ENCODE measurements around the gene SAA1.
A peak's percentile ranks its signal among the peaks of the same experiment; 100 is the strongest.
"Not testable (repeated sequence)": the region's sequence is repeated elsewhere in the genome, so short reads cannot be mapped to it uniquely, and the experiment has no call there.

SAA1 gene

GRCh38 chr11:18265949-18266348 is at the start of gene SAA1:
Gene SAA1, plus strand, starts transcription at chr11:18266264. Its CDS starts 624 bp downstream, at chr11:18266888.
- DNase-seq (ENCODE audit: low read depth in 2 of 2): no peak

- no peak for DNase-seq (ENCODE audit: low read depth in 2 of 2)
These were observed 44.7 kb upstream of the SAA1 start for GRCh38 chr11:18221274-18221876.

- no peak for DNase-seq (ENCODE audit: low read depth in 2 of 2)
These were observed 43.1 kb upstream of the SAA1 start for GRCh38 chr11:18222814-18223421.

- no peak for DNase-seq (ENCODE audit: low read depth in 2 of 2)
These were observed 42.3 kb upstream of the SAA1 start for GRCh38 chr11:18223591-18224387.

GRCh38 chr11:18225913-18226312 is 40.2 kb upstream of the SAA1 start:
- no peak for DNase-seq (ENCODE audit: low read depth in 2 of 2)

- no peak for DNase-seq (ENCODE audit: low read depth in 2 of 2)
These were observed 36.6 kb upstream of the SAA1 start for GRCh38 chr11:18229501-18229900.

- DNase-seq (ENCODE audit: low read depth in 2 of 2): no peak
These were observed 35.2 kb upstream of the SAA1 start for GRCh38 chr11:18230859-18231258.

GRCh38 chr11:18233912-18234311 is 32.2 kb upstream of the SAA1 start:
- no peak for DNase-seq (ENCODE audit: low read depth in 2 of 2)

- no peak for DNase-seq (ENCODE audit: low read depth in 2 of 2)
These were observed 30.4 kb upstream of the SAA1 start for GRCh38 chr11:18235394-18236334.

GRCh38 chr11:18236664-18237356 is 29.3 kb upstream of the SAA1 start, which contains the start of gene SAA4:
Gene SAA4, minus strand, starts transcription at chr11:18236802. Its CDS starts 876 bp downstream, at chr11:18235926.
- no peak for DNase-seq (ENCODE audit: low read depth in 2 of 2)

- no peak for DNase-seq (ENCODE audit: low read depth in 2 of 2)
These were observed 26.4 kb upstream of the SAA1 start for GRCh38 chr11:18239655-18240054.

- peak in 1 of 2 donors; percentile 47 for DNase-seq (ENCODE audit: low read depth in 2 of 2)
These were observed 22.2 kb upstream of the SAA1 start for GRCh38 chr11:18243783-18244362.

GRCh38 chr11:18245396-18245795 is 20.7 kb upstream of the SAA1 start:
- no peak for DNase-seq (ENCODE audit: low read depth in 2 of 2)

GRCh38 chr11:18246379-18247190 is 19.5 kb upstream of the SAA1 start:
- not testable (repeated sequence) for DNase-seq (ENCODE audit: low read depth in 2 of 2)

- not testable (repeated sequence) for DNase-seq (ENCODE audit: low read depth in 2 of 2)
These were observed 18.9 kb upstream of the SAA1 start for GRCh38 chr11:18247191-18247581.

GRCh38 chr11:18248561-18248960 is 17.5 kb upstream of the SAA1 start, which contains the start of gene SAA2:
Gene SAA2, minus strand, starts transcription at chr11:18248668. Its CDS starts 657 bp downstream, at chr11:18248011.
- no peak for DNase-seq (ENCODE audit: low read depth in 2 of 2)

GRCh38 chr11:18253233-18253632 is 12.8 kb upstream of the SAA1 start:
- DNase-seq (ENCODE audit: low read depth in 2 of 2): no peak

GRCh38 chr11:18253778-18254338 is 12.2 kb upstream of the SAA1 start:
- DNase-seq (ENCODE audit: low read depth in 2 of 2): no peak

GRCh38 chr11:18254781-18255361 is 11.2 kb upstream of the SAA1 start:
- DNase-seq (ENCODE audit: low read depth in 2 of 2): no peak
